GM15510 (cell line): Measurements from ENCODE around the gene CGB5.
"Not testable (repeated sequence)": the region's sequence is repeated elsewhere in the genome, so short reads cannot be mapped to it uniquely, and the experiment has no call there.

Experiments
- POLR2A ChIP-seq: IDR thresholded peaks from 3 replicates; pipeline ENCODE4 v1.6.1; 2011; ENCODE audit warnings: borderline replicate concordance; ENCODE audit not compliant: insufficient read length; ENCODE audit errors: extremely low read depth

CGB5 gene

DNA sequence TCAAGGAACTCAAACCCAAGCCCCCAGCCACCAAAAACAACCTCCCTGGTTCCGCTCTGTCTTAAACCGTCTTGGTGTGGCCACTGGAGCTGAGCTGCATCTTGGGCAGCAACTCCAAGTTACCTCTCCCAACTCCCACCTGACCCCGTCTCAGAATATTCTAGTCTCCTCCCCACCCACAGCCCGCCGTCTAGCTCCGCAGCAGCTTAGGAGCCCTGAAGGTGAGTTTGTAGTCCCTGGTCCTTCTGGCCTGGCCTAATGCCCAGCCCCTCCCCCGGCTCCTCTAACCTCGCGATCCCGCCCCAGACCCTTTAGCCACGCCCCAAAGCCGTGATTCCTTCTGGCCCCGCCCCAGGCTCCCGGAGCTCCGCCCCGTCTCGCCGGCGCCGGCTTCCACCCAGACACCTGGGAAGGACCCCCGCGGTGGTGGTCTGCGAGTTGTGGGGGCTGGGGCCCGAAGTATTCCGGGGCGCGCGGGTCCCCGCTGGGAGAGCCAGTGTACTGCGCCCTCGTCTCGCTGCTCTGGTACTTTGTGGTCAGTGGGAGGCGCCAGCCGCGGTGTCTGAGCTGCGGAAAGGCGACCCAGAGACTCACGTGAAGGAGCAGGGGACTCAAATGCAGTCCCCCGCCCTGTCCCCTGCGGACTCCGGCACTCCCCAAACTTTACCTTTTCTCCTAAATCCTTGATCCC, 24.3 kb upstream of the CGB5 start:
- no peak for TF ChIP-seq POLR2A

DNA sequence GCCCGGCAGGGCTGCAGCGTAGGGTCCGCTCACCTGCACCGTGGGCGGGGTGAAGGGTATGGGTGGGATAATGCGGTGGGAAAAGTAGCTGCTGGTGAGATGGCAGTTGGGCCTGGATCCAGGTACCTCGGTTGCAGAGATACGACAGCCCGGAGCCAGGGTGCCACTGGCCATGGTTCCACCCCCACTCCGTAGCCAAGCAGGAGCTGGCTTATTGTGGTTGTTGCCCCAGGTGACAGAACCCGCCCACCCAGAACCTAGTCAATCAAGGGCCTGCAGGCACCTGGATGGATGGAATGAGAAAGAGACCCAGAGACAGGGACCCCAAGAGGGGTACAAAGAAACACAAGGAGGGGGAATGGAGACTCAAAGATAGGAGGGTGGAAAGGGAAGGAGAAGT, 23.3 kb upstream of the CGB5 start:
- TF ChIP-seq POLR2A: no peak

DNA sequence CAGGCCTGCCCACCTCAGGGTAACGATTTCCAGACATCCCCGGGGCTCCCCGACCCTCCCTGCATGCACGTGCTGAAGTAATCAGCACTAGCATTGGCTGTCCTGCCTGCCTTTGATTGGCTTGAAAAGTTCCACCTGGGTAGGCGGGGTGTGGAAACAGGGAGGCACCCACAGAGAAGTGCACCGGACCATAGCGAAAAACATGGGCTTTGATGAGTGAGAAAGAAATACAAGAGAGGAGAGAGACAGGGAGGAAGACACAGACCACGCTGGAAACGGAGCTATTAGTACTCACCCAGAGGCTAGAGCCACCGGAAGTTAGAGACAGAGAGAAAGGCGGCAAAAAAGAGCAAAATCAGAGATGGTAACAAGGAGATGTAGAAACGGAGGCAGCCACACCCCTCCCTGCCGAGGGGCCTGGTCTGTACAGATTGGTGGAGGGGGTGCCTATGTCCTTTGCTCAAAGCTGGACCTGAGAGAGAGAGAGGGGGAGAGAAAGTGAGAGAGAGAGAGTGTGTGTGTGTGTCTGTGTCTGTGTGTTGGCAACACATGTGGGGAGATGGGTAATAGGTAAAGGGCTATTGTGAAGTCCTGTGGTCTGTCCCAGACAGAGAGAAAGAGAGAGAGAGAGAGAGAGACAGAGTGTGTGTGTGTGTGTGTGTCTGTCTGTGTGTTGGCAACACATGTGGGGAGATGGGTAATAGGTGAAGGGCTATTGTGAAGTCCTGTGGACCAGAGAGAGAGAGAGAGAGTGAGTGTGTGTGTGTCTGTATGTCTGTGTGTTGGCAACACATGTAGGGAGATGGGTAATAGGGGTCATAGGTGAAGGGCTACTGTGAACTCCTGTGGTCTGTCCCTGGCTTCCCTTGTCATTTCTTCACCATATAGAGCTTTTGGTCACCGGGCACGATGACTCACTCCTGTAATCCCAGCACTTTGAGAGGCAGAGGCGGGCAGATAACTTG, 22.4 kb upstream of the CGB5 start:
- TF ChIP-seq POLR2A: no peak

DNA sequence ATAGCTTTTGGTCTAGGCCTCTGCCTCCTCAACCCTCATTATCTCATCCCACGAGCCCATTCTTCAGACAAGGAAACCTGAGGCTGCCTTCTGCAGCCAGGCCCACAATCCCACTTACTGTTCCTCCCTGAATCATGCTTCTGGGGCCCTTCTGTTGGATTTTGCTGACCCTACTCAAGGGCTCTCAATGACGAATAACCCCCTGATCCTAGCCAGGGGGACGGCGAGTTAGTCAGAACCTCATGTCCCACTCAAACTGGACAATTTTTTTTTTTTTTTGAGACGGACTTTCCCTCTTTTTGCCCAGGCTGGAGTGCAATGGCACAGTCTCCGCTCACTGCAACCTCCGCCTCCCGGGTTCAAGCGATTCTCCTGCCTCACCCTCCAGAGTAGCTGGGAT, 21.5 kb upstream of the CGB5 start:
- no peak for TF ChIP-seq POLR2A

DNA sequence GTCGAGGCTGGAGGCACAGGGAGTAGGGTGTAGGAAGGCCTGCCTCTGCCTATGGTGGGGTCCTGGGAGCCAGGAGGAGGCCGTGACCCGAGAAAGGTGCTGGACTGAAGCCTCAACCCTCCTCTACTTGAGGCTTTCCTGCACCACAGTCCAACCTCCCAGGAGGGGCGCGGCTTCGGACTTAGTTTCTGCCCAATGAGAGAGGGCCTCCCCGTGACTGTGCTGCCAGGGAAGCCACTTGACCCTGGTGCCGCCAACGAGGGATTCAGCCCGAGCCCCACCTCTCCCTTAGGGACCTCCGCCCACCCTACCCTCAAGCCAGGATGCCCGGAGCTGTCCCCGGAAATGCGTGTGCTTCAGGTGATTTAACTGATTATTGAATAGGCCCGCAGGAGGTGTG, 19.4 kb upstream of the CGB5 start, which contains the start of gene CGB3:
Gene CGB3, minus strand, starts transcription at position 101 of the 400 bp plus-strand sequence. CDS start 362 bp downstream, outside the sequence.
- TF ChIP-seq POLR2A: not testable (repeated sequence)

GRCh38 chr19:49031642-49032301, 11.9 kb upstream of the CGB5 start, which contains the start of gene CGB2:
Gene CGB2, plus strand, starts transcription at chr19:49031890. Its CDS starts 206 bp downstream, at chr19:49032096.
- TF ChIP-seq POLR2A: not testable (repeated sequence)

GRCh38 chr19:49036815-49037214, 6.8 kb upstream of the CGB5 start, which contains the start of gene CGB1:
Gene CGB1, minus strand, starts transcription at chr19:49036895. Its CDS starts 184 bp downstream, at chr19:49036711.
- TF ChIP-seq POLR2A: not testable (repeated sequence)

DNA sequence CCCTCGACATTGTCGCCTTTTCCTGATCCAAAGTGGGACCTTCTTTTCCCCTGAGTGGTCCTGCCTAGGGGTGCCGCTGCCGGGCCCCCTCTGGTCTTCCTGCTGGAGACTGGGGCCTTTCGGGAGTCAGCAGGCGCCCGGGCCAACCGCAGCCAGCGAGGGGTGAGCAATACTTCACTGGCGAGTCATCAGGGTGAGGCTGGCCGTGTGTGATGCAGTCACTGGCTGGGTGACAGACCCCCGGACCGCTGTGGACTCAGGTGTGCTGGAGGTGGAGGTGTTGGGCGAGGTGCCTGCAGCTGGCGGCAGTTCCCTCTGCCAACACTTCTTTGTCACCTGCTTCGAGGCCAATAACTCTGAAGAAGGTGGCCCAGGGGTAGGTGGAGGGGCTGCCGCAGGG, 1.5 kb upstream of the CGB5 start:
- no peak for TF ChIP-seq POLR2A

GRCh38 chr19:49049011-49049410, 5.4 kb downstream of the CGB5 start, which contains the start of gene CGB8:
Gene CGB8, minus strand, starts transcription at chr19:49049111. Its CDS starts 372 bp downstream, at chr19:49048739.
- TF ChIP-seq POLR2A: not testable (repeated sequence)

DNA sequence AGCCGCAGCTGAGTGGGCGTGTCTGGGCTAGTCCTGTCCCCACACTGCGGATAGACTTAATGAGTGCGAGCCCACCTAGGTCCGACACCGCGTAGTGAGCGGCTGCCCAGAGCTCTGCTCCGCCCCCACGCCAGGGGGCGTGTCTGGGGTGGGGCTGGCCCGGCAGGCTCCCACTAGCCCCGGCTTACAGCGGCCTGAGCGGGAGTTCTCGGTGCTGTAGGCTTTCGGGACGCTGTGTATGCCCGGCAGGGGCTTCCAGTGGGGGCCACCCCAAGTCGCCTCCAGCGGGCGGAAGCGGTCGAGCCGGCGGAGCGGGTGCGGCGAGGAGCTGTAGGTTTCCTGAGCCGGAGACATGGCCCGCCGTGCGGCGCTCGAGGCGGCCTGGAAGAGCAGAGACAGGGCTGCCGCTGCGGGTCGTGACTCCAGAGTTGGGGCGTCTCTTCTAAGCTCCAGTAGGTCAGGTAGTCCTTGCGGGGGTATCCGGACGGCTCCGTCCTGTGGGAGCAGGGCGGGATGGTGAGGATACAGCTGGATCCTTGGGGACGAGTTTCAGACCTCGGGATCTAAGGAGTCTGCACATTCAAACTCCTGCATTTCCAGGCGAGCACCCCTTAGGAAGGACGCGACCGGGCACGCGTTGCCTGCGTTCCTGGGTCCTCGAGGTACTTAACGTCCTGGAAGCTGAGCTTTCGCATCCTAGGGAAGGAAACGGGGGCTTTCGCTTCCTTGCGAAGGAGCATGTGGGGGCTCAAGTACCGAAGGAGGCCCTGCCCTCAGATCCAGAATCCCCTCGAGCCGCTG, 12.7 kb downstream of the CGB5 start:
- TF ChIP-seq POLR2A: no peak

DNA sequence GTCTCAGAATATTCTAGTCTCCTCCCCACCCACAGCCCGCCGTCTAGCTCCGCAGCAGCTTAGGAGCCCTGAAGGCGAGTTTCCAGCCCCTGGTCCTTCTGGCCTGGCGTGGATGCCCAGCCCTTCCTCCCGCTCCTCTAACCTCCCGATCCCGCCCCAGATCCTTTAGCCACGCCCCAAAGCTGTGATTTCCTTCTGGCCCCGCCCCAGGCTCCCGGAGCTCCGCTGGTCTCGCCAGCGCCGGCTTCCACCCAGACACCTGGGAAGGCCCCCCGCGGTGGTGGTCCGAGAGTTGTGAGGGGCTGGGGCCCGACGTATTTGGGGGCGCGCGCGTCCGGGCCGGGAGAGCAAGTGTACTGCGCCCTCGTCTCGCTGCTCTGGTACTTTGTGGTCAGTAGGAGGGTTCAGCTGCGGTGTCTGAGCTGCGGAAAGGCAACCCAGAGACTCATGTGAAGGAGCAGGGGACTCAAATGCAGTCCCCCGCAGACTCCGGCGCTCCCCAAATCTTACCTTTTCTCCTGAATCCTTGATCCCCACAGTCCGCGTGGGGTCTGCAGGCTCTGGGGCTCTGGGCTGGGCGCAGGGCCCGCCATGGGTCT, 14.1 kb downstream of the CGB5 start, which contains the start of gene CGB7:
Gene CGB7, minus strand, starts transcription at position 114 of the 599 bp plus-strand sequence. CDS start 2,374 bp downstream, outside the sequence.
- no peak for TF ChIP-seq POLR2A

- no peak for TF ChIP-seq POLR2A
Measured at GRCh38 chr19:49058562-49058961, 14.9 kb downstream of the CGB5 start.

DNA sequence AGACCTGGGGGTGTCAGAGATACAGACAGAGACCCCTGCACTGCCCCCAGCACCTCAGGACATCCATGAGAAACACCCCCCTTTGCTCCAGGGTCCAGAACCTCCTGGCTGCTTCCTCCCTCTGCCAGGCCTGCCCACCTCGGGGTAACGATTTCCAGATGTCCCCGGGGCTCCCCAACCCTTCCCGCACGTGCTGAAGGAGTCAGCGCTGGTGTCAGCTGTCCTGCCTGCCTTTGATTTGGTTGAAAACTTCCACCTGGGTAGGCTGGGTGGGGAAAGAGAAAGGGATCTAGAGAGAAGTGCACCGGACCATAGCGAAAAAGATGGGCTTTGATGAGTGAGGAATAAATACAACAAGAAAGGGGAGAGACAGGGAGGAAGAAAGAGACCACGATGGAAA, 15.4 kb downstream of the CGB5 start:
- no peak for TF ChIP-seq POLR2A
